ENCODE data around the gene CRYBB1. TPM values are rescaled to one million over a fixed set of nuclear protein-coding genes. Genes with fewer than 3 reads are reported as not detected.

CRYBB1 gene
- under 1 TPM in 1 of 4 donors, not detected in 3; 0.42 TPM for total RNA-seq

DNA sequence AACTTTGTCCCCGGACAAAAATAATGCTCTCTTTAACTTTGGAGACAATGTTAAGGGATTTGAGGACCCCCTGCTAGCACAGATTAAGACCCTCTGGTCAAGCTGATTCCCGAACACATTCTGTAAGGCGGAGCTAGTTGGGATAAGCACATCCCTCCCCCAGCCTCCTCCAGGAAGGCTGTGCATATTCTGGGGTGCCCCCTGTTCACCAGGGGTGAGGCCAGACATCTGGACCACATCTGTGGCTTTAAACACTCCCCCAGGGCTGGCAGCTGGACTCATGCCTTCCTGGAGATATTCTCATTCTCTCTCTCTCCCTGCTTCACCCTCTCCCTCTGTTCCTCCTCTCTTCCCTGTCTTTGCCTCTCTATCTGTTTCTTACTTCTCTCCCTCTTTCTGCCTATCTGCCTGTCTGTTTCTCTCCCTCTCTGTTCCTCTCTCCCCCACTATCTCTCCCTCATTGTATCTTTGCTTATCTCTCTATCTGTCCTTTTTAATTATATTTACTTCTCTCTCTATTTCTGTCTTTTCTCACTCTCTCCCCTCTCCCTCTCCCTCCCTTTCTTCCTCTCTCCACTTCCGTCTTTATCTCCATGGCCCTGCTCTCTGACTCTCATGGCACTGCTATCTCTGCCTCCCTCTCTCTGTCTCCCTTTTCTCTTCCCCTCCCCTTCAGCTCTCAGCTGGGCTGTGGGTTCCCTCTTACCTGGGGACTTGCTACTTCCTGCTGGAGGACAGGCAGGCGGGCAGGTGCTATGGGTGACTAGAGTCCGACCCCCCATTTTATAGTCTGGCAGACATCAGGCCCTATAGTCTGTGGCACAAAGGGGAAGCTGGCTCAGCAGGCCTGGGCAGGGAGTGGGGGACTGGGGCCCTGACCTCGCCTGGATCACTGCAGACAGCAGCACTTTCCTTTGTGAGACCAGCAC is at the start of gene CRYBB1:
CRYBB1 (minus strand) TSS at position 757 of the 929 bp plus-strand sequence. CDS start 1,708 bp downstream, outside the sequence.
- no peak for DNase-seq (ENCODE audit: low spot score in 2 of 2)
- H3K4me3 ChIP-seq (ENCODE audit: low read depth, poor library complexity, severe bottlenecking) = no peak within 1 kb of the TSS
- intact Hi-C loops (cut with DNase I; ENCODE audit: low total_unique reads) = no loop called here
- TF ChIP-seq, protein P1, sequence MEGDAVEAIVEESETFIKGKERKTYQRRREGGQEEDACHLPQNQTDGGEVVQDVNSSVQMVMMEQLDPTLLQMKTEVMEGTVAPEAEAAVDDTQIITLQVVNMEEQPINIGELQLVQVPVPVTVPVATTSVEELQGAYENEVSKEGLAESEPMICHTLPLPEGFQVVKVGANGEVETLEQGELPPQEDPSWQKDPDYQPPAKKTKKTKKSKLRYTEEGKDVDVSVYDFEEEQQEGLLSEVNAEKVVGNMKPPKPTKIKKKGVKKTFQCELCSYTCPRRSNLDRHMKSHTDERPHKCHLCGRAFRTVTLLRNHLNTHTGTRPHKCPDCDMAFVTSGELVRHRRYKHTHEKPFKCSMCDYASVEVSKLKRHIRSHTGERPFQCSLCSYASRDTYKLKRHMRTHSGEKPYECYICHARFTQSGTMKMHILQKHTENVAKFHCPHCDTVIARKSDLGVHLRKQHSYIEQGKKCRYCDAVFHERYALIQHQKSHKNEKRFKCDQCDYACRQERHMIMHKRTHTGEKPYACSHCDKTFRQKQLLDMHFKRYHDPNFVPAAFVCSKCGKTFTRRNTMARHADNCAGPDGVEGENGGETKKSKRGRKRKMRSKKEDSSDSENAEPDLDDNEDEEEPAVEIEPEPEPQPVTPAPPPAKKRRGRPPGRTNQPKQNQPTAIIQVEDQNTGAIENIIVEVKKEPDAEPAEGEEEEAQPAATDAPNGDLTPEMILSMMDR (IDR thresholded peaks at IDR 0.05) = no peak
- TF ChIP-seq POLR2A (IDR thresholded peaks at IDR 0.05) = no peak
- 72 to 77% methylated on average over 7 of the region's 7 CpGs for WGBS, 2 donors

DNA sequence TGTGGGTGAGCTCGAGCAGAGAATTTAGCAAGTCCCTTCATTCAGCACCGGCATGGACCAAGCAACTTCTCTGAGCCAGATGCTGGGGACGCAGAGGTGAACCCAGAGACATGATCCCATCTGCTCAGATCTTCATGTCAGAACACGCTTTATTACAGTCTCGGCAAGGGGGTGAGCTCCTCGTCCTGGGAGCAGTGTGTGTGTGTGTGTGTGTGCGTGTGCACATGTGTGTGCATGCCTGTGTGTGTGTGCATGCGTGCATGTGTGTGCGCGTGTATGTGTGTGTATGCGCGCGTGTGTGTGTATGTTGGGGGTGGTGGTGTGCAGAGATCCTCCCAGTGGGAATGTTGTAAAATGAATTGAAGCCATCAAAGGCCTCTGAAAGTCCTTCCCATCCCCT is 49.3 kb upstream of the CRYBB1 start:
- DNase-seq (ENCODE audit: low spot score in 2 of 2) = no peak
- intact Hi-C loops (cut with DNase I; ENCODE audit: low total_unique reads) = no loop called here
- TF ChIP-seq POLR2A (IDR thresholded peaks at IDR 0.05) = no peak
- TF ChIP-seq, protein P1 (IDR thresholded peaks at IDR 0.05) = no peak
- WGBS, 2 donors = 75 to 81% methylated on average over 12 to 13 of the region's 13 CpGs
- no peak overlapping the region for H3K4me3 ChIP-seq (ENCODE audit: low read depth, poor library complexity, severe bottlenecking)

DNA sequence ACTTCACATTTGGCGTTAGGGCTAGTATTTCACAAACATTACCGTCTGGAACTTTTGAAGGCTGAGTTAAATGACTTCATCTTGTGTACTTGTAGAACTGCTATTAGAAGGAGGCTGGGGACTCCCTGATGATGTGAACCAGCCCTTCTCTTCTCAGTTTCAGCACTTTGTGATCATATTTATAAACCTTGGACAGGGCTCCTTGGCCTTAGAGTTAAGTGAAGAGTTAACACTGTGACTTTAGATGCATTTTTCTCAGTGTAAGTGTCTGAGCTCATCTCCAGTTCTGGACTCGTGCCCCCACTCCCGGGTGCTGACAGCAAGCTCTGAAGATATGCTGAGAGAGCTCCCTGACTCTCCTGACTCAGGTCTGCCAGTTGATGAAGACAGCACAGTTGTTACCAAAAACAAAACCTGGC is 48.0 kb upstream of the CRYBB1 start:
- TF ChIP-seq, protein P1 (IDR thresholded peaks at IDR 0.05) = no peak
- no peak for TF ChIP-seq POLR2A (IDR thresholded peaks at IDR 0.05)
- DNase-seq (ENCODE audit: low spot score in 2 of 2) = no peak
- WGBS, 2 donors = 16 to 48% methylated on average over 4 of the region's 4 CpGs
- intact Hi-C loops (cut with DNase I; ENCODE audit: low total_unique reads) = no loop called here
- no peak overlapping the region for H3K4me3 ChIP-seq (ENCODE audit: low read depth, poor library complexity, severe bottlenecking)

DNA sequence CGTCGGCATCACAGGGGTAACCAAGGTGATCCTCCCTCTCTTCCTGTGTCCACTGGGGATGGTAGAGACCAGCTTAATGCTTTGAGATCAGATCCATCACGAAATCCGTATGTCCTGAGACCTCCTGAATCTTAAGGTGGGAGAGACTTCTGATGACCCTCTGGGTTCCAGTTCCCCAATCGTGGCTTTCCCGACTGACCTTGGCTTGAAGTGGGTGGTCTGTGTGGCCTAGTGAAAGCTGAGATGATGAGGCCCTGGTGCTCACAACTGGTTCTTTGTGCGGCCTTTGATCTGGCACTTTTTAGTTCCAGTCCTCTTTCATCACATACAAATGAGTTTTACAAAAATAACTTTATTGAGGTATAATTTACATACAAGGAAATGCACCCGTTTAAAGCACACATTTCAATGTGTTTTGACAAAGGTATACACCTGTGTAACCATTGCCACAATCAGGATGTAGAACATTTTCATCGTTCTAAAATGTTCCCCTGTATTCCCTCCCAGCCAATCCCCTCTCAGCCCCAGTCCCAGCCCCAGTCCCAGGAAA is 45.6 kb upstream of the CRYBB1 start:
- TF ChIP-seq POLR2A (IDR thresholded peaks at IDR 0.05) = no peak
- TF ChIP-seq, protein P1 (IDR thresholded peaks at IDR 0.05) = no peak
- H3K4me3 ChIP-seq (ENCODE audit: low read depth, poor library complexity, severe bottlenecking) = no peak overlapping the region
- 80 to 85% methylated on average over 9 of the region's 9 CpGs for WGBS, 2 donors
- intact Hi-C loops (cut with DNase I; ENCODE audit: low total_unique reads) = no loop called here
- no peak for DNase-seq (ENCODE audit: low spot score in 2 of 2)

DNA sequence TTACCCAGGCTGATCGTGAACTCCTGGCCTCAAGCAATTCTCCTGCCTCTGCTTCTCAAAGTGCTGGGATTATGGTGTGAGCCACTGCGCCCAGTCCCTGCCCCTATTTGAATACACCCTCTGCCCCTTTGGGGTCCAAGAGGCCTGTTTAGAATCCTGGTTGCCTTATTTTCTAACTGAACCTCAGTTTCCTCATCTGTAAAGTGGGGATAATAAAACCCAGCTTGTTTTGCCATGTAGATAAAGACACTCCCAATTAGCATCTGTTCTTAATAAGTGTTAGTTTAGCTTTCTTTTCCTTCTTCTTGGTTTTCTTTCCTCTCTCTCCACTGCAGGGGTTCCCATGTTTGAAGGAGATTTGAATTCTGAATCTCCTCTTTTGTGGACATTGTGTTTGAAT is 44.3 kb upstream of the CRYBB1 start:
- no peak overlapping the region for H3K4me3 ChIP-seq (ENCODE audit: low read depth, poor library complexity, severe bottlenecking)
- no peak for TF ChIP-seq POLR2A (IDR thresholded peaks at IDR 0.05)
- TF ChIP-seq, protein P1 (IDR thresholded peaks at IDR 0.05) = no peak
- WGBS, 2 donors = 74 to 86% methylated on average over 2 of the region's 2 CpGs
- intact Hi-C loops (cut with DNase I; ENCODE audit: low total_unique reads) = no loop called here
- DNase-seq (ENCODE audit: low spot score in 2 of 2) = no peak
